HL-60 (cell line): ENCODE data around the gene CD151.

Source experiments
- DNase-seq, 2 experiments: peaks; one replicate each; pipeline ENCODE4 v3.0.0-alpha.2; 2010 to 2020; ENCODE audit warnings: low read depth in 1 of 2, low spot score in 1 of 2
- H3K27ac ChIP-seq: fragments of 250-450 bp; sonication (Bioruptor Pico); replicated peaks from 2 replicates; pipeline ENCODE4 v1.5.1; 2020; ENCODE audit warnings: mild to moderate bottlenecking, moderate library complexity
- H3K27me3 ChIP-seq: fragments of 250-450 bp; sonication (Bioruptor Pico); 2 replicates; pipeline ENCODE4 v1.5.1; 2021; ENCODE audit warnings: mild to moderate bottlenecking, moderate library complexity; ENCODE audit not compliant: insufficient read depth, poor library complexity, severe bottlenecking
- H3K4me3 ChIP-seq: replicated peaks from 2 replicates; pipeline ENCODE4 v1.5.1; 2011; ENCODE audit warnings: mild to moderate bottlenecking, control low read depth, low read length; ENCODE audit not compliant: insufficient read depth
- GABPA ChIP-seq: IDR thresholded peaks from 2 replicates; pipeline ENCODE4 v1.6.1; 2012; ENCODE audit warnings: low read depth
- POLR2AphosphoS5 ChIP-seq: IDR thresholded peaks from 2 replicates; pipeline ENCODE4 v1.6.1; 2012; ENCODE audit warnings: low read depth
- SPI1 ChIP-seq: IDR thresholded peaks from 2 replicates; pipeline ENCODE4 v1.6.1; 2012; ENCODE audit warnings: low read depth, mild to moderate bottlenecking, borderline replicate concordance
- TF ChIP-seq, protein P1 (sequence below): IDR thresholded peaks from one replicate; pipeline ENCODE4 v1.5.1; 2011; ENCODE audit warnings: low read length, control low read depth, inconsistent platforms; ENCODE audit not compliant: insufficient read depth
- TF ChIP-seq, protein P2 (sequence below): IDR thresholded peaks from 2 replicates; pipeline ENCODE4 v1.6.1; 2012; ENCODE audit warnings: low read depth; ENCODE audit not compliant: insufficient replicate concordance

Gene CD151

DNA sequence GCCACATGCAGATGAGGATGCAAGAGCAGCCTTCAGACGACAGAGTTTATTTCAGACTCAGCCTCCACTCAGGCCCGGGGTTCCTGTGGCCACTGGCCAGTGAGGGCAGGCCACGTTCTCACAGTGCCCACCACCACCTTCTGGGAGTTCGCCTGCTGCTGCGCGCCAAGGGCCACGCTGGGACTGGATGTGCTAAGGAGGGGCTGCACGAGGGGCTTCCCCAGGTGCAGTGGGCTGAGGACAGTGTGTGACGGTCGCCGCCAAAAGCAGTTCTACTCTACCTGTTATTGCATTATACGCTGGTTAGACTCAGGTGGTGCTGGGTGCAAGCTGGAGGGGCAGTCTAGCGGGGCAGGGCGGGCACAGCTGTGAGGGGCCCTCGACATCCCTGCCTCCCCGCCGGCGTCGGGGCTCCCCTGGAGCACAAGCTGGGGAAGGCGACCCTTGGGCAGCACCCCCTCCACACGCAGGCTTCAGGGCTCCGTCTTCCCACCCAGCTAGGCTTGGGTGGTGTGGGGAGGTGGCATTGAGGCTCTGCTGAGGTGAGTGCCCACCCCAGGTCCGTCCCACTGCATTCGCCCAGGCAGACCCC, 45.6 kb upstream of the CD151 start:
- H3K27me3 ChIP-seq = peaks cover 6% of the 10 kb centered on the region
- no peak overlapping the region for H3K27ac ChIP-seq
- DNase-seq = no peak
- TF ChIP-seq, protein P1, sequence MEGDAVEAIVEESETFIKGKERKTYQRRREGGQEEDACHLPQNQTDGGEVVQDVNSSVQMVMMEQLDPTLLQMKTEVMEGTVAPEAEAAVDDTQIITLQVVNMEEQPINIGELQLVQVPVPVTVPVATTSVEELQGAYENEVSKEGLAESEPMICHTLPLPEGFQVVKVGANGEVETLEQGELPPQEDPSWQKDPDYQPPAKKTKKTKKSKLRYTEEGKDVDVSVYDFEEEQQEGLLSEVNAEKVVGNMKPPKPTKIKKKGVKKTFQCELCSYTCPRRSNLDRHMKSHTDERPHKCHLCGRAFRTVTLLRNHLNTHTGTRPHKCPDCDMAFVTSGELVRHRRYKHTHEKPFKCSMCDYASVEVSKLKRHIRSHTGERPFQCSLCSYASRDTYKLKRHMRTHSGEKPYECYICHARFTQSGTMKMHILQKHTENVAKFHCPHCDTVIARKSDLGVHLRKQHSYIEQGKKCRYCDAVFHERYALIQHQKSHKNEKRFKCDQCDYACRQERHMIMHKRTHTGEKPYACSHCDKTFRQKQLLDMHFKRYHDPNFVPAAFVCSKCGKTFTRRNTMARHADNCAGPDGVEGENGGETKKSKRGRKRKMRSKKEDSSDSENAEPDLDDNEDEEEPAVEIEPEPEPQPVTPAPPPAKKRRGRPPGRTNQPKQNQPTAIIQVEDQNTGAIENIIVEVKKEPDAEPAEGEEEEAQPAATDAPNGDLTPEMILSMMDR = no peak
- TF ChIP-seq GABPA (no peak), POLR2AphosphoS5 (no peak), SPI1 (no peak)
- TF ChIP-seq, protein P2, sequence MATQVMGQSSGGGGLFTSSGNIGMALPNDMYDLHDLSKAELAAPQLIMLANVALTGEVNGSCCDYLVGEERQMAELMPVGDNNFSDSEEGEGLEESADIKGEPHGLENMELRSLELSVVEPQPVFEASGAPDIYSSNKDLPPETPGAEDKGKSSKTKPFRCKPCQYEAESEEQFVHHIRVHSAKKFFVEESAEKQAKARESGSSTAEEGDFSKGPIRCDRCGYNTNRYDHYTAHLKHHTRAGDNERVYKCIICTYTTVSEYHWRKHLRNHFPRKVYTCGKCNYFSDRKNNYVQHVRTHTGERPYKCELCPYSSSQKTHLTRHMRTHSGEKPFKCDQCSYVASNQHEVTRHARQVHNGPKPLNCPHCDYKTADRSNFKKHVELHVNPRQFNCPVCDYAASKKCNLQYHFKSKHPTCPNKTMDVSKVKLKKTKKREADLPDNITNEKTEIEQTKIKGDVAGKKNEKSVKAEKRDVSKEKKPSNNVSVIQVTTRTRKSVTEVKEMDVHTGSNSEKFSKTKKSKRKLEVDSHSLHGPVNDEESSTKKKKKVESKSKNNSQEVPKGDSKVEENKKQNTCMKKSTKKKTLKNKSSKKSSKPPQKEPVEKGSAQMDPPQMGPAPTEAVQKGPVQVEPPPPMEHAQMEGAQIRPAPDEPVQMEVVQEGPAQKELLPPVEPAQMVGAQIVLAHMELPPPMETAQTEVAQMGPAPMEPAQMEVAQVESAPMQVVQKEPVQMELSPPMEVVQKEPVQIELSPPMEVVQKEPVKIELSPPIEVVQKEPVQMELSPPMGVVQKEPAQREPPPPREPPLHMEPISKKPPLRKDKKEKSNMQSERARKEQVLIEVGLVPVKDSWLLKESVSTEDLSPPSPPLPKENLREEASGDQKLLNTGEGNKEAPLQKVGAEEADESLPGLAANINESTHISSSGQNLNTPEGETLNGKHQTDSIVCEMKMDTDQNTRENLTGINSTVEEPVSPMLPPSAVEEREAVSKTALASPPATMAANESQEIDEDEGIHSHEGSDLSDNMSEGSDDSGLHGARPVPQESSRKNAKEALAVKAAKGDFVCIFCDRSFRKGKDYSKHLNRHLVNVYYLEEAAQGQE = no peak
- no peak overlapping the region for H3K4me3 ChIP-seq

DNA sequence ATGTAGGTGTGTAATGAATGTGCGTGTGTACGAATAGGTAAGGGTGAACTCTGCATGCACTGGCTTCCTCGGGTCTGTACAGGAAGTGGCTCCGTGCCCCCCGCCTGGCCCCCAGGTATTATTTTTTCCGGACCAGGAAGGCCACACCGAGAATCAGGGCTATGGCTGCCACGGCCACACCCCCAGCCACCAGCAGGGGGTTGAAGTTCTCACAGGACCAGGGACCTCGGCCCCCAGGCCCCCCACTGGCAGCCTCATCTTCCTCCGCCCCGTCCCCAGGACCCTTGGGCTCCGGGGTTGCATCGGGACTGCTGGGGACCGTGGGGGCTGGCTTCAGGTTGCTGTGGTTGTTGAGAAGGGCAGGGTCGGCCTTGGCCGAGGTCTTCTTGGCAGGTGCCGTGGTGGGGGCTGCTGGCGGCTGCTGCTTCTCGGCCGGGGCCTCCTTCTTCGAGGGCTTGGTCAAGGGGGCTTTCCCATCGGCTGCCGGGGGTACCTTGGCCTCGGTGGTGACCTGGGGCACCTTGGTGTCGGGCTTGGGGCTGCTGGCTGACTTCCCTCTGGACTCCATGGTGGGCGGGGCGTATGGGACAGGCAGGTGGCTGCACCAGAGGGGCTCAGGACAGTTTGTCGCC, 44.6 kb upstream of the CD151 start:
- Histone ChIP-seq H3K4me3 (no peak overlapping the region), H3K27me3 (peaks cover 6% of the 10 kb centered on the region), H3K27ac (no peak overlapping the region)
- TF ChIP-seq SPI1 = no peak
- TF ChIP-seq GABPA = no peak
- TF ChIP-seq, protein P1 = no peak
- no peak for TF ChIP-seq POLR2AphosphoS5
- TF ChIP-seq, protein P2 = no peak
- no peak for DNase-seq

DNA sequence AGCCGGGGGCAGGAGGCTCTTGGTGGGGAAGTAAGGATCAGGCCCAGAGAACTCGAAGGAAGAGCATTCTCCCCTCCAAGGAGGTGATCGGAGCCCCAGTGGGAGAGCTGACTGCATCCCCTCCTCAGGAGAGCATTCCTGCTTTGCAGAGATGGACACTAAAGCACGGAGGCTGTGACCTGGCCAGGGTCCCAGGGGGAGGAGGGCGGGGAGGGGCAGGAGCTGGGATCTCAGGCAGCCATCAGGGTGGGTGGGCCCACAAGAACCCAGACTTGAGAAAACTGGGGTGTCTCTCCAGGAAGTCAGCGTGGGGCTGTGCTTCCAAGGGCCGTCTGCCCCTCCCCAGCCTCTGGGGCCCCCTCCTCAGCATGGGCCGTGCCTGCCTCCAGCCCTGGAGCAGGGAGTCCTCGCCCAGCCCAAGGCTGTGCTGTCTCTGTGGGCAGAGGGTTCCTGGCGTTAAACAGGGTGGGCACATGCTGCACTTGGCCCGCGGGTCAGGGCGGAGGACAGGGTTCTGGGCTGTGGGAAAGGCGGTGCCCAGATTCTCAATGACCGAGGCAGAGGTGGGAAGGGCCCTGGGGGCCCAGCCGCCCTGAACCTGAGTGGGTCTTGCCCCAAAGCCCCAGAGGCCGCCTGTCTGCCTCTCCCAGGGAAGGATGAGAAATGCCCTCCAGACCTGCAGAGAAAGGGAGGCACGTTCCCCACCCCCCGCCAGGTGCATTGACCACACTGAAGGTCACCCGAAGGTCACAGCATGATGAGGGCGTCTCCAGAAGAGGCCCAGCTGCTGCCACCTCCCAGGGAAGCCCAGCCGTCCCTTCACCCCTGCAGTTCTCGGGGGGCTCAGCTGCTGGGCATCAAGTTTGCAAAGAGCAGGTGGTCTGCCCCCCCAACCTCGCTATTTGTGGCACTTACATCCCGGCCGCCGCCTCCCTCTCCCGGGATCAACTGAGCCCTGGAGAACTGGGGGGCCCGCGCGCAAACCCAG, 43.5 kb upstream of the CD151 start:
- Histone ChIP-seq H3K4me3 (no peak overlapping the region), H3K27me3 (peaks cover 6% of the 10 kb centered on the region), H3K27ac (no peak overlapping the region)
- DNase-seq = no peak
- TF ChIP-seq GABPA (no peak), POLR2AphosphoS5 (no peak)

DNA sequence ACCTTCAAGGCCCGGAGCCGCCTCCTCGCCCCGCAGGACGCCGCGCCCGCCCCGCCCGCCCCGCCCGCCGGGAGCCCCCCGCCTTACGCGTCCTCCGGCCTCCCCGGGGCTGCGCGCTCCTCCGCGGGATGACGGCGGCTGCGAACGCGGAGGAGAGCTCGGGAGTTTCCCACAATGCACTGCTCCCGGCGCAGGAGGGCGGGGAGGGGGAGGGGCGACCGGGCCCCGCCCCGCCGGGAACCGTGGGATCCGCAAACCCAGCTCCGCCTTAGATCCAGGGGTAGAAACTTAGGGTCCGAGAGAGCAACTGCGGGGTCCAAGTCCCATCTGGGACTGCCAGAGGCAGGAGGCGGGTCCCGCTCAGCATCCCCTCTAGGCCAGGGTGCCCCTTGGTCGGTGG, 42.8 kb upstream of the CD151 start, which contains the start of gene CEND1:
Gene CEND1 (minus strand): TSS at position 148 of the 400 bp plus-strand sequence. CDS start 1,514 bp downstream, outside the sequence.
- TF ChIP-seq SPI1 (no peak), POLR2AphosphoS5 (no peak), GABPA (no peak)
- TF ChIP-seq, protein P1 = no peak
- TF ChIP-seq, protein P2 = no peak
- Histone ChIP-seq H3K4me3 (no peak within 1 kb of the TSS), H3K27me3 (peaks cover 6% of the 10 kb centered on the region), H3K27ac (no peak within 1 kb of the TSS)
- DNase-seq = no peak
